Stimulated activated CD8-positive, alpha-beta memory T cell treated with anti-CD3 and anti-CD28 coated beads, Interleukin-12 subunit alpha, Interleukin-12 subunit beta, amount 100 ng/mL, for 1 hour (primary cell): ENCODE results near the gene TEX53.
A peak's percentile ranks its signal among the peaks of the same experiment; 100 is the strongest.

Experiments
- DNase-seq: peaks from one replicate; pipeline ENCODE4 v3.0.0-alpha.2; 2020; ENCODE audit warnings: low read depth

The TEX53 gene

GRCh38 chr9:114638404-114638803 is 19.2 kb downstream of the TEX53 start:
- no peak for DNase-seq

DNA sequence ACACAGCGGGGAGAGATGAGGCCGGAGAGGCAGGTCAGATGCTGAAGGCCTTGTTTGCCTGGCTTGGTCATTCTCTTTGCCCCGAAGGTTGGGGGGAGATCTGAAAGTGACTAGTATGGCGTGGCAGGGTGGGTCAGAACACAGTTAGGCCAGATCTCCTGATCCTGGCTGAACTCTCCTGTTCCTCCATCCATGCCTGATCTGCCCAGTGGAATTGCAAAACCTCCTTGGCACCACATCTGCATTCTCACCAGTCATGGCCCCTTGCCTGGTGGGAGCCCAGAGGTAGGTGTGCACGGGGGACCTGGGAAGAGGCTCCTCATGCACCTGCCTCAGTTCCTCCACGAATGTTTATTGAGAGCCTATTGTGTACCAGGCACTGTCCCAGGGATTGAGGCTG is 23.2 kb downstream of the TEX53 start:
- no peak for DNase-seq

- DNase-seq: no peak
Observed at GRCh38 chr9:114633438-114634089, 24.0 kb downstream of the TEX53 start.

GRCh38 chr9:114631166-114631565 is 26.4 kb downstream of the TEX53 start:
- DNase-seq: no peak

GRCh38 chr9:114629563-114630090 is 28.0 kb downstream of the TEX53 start:
- DNase-seq: no peak

- DNase-seq: no peak
Observed at GRCh38 chr9:114627553-114627952, 30.1 kb downstream of the TEX53 start.

DNA sequence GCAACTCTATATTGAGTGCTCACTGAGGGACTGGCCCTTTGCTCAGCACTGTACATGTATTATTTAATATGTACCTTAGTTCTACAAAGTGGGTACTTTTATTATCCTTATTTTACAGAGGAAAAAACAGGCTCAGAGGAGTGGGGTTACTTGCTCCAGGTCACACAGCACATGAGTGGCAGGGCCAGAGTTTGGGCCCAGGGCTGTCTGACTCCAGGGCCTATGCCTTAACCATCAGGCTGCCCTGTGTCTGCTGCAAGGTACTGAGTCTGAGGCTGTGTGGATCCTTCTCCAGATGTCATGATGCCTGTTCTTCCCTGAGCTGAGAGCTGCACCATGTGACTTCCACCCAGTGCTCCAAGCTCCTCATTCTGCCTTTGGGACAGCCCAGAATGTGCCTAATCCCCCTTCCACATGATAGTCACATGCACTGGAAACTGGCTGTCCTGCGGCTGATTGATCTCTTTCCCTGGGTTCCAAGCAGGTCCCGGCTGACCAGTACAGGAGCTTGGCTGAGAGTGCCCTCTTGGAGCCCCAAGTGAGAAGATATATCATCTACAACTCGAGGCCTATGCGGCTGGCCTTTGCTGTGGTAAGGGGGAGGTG is 31.1 kb downstream of the TEX53 start:
- DNase-seq: no peak

- DNase-seq: no peak
Observed at GRCh38 chr9:114624677-114625076, 32.9 kb downstream of the TEX53 start.

DNA sequence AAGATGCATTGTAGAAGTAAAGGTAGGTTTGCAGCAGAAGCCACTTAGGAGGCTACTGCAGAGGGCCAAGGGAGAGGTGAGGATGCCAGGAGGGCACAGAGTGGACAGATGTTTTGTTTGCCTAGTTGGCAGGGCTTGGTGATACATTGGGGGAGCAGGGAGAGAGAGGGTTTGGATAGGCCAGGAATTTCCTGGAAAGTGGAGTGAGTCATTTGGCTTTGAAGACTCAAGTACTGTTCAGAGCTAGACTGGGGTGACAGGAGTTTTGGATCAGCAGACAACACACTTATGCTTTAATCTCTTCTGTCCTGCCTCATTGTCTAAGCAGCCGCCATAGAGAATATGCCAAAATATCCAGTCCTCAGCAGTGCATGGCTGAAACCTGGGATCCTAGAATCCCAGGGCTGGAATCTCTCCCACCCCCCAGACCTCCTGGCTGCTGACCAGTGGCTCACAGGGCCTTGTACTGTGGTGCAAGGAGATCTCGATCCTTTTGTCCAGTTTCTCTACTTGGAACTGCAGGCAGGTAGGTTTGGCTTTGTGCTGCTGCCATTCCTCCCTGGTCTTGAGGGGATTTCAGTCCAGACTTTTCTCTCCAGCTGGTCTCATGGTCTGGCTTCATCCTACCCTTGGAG is 35.5 kb downstream of the TEX53 start:
- DNase-seq: no peak

GRCh38 chr9:114621561-114621960 is 36.0 kb downstream of the TEX53 start:
- no peak for DNase-seq

DNA sequence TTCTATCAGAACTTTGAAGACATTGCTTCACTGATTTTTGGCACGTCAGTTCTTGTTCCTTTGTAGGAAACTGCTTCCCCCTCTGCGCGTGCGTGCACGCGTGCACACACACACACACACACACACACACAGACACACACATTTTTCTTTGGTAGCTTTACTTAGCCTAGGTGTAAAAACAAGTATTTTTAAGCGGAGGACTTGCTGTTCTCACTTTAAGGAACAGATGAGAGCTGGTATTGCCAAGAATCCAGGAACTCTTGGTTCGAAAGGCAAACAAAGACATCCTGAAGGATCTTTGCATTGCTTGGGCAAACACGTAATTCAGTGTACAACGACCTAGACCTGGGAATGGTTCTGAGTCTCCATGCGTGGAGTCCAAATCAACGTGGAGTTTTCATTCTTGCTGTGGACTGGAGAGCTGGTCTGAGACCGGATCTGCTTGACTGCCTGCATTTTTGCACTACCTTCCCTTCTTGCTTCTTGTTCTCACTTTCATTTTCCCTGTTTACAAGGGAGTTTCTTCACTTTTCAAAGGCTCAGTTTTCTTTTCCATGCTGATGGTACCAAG is 38.3 kb downstream of the TEX53 start:
- DNase-seq: no peak

GRCh38 chr9:114616684-114617520 is 40.7 kb downstream of the TEX53 start:
- DNase-seq: no peak

DNA sequence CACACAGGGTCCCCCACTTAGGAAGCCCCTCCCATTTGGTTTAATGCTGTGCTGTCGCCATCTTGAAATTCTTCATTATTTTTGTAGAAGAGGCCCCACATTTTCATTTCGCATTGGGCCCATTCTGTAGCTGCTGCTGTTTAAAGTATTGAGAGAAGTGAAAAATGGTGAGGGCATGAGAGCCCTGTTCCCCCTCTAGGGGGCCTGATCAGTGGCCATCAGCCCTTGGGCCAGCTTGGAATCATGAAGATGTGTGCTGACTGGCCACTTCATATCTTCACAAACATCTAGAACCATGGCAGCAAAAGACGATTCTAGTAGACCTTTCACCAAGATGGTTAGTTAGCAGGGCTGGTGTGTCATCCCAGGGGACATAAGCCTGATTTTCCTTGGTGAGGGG is 43.2 kb downstream of the TEX53 start:
- DNase-seq: no peak

- DNase-seq: no peak
Observed at GRCh38 chr9:114613919-114614318, 43.7 kb downstream of the TEX53 start.

DNA sequence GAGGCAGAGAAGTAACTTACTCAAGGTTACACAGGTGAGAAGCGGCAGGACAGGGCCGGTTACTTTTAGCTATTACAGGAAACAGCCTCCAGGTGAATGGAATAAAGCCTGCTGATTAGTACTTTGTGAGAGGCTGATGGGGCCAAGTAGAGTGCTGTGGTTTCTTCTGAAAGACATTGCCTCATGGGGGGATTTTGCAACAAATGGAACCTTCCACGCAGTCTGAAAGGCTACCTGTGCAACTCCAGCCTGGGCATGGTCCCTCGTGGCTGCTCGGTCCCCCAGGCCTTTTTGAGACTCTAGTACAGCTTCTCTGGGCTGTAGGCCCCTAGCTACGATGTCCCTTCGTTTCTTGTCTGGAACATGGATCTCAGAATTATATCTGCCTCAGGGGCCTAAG is 44.5 kb downstream of the TEX53 start:
- no peak for DNase-seq

DNA sequence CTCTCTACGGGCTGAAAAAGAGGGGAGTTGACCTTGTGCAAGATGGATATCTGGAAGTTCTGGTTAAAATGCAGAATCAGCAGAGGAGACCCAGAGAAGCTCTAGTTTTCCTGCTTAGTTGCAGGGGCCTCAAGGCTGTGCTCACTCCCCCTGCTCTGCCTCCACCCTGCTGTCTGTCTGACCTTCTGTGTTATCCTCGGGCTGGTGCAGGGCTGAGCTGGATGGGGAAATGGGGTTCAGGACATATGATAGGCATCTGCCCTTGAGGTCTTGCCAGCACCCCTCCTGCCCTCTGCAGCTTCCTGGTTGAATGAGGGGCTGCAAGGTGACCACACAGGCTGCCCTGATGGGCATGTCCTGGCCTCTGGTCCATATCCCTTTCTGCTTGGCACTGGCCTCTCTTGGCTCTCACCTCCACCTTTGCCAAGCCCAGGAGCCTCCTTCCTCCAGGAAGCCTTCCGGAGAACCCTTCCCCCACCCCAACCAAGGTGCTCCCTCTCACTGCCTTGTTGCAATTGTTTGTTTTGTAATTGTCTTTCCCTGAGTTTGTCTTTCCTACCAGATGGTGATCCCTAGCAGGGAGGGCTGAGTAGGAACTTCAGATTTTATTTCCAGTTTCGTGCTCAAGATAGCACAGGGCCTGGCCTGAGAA is 45.2 kb downstream of the TEX53 start:
- no peak for DNase-seq

GRCh38 chr9:114611516-114612271 is 45.9 kb downstream of the TEX53 start:
- peak; percentile 13 for DNase-seq

DNA sequence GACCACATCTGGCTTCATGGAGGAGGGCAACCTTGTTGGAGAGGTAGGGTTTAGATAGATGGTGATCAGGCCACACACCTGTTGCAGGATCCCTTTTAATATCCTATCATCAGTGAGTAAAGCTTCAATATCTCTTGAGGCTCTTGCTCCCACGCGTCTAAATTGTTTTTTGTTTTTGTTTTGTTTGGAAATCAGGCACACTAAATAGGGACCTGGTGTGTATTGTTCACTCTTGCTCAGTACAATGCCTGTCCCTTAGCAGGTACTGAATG is 49.1 kb downstream of the TEX53 start:
- DNase-seq: no peak

GRCh38 chr9:114607671-114608524 is 49.7 kb downstream of the TEX53 start:
- no peak for DNase-seq

DNA sequence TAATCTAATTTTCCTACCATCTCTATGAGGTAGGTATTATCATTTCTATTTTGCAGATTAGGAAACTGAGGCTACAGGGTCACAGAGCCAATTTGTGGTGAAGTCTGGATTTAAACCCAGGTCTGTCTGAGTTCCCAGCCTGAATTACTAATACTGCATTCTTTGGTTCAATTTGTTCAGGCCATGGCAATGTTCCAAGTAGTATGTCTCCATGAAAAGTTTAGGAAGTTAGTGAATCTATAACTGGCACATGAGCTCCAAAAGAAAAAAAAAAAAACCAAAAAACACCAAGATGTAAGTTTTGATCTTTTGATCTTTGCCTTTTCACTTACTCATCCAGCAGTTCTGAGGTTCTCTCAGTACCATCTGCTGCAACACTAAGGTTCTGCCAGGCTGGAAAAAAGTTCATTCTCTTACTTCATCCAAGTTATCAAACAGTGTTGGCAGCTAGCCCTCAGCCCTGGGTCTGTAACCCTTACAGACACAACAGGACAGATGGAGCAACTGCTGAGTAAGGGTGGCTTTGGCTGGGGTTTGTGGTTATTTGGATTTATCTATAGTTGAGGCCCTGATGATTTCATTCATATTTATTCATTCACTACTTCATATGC is 50.9 kb downstream of the TEX53 start:
- no peak for DNase-seq
